ENCODE results near the gene CNTRL. TPM values are rescaled to one million over a fixed set of nuclear protein-coding genes. Genes with fewer than 3 reads are reported as not detected.

CNTRL gene
- total RNA-seq, 4 donors from 2014 or later: 20.0 to 30.2 (median 27.4) TPM

DNA sequence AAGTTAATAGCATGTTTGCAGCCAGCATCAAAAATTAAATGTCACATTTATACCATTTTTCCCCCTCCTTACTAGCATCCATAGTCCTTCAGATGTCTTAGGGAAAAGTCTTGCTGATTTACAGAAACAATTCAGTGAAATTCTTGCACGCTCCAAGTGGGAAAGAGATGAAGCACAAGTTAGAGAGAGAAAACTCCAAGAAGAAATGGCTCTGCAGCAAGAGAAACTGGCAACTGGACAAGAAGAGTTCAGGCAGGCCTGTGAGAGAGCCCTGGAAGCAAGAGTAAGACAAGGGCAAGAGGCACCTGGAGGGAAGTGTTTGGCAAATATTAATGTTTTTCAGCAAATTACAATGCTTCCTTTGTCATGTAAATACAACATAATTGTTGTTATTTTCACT, 66.6 kb downstream of the CNTRL start:
- TF ChIP-seq, protein P1, sequence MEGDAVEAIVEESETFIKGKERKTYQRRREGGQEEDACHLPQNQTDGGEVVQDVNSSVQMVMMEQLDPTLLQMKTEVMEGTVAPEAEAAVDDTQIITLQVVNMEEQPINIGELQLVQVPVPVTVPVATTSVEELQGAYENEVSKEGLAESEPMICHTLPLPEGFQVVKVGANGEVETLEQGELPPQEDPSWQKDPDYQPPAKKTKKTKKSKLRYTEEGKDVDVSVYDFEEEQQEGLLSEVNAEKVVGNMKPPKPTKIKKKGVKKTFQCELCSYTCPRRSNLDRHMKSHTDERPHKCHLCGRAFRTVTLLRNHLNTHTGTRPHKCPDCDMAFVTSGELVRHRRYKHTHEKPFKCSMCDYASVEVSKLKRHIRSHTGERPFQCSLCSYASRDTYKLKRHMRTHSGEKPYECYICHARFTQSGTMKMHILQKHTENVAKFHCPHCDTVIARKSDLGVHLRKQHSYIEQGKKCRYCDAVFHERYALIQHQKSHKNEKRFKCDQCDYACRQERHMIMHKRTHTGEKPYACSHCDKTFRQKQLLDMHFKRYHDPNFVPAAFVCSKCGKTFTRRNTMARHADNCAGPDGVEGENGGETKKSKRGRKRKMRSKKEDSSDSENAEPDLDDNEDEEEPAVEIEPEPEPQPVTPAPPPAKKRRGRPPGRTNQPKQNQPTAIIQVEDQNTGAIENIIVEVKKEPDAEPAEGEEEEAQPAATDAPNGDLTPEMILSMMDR (IDR thresholded peaks at IDR 0.05; ENCODE audit: low read depth): no peak

DNA sequence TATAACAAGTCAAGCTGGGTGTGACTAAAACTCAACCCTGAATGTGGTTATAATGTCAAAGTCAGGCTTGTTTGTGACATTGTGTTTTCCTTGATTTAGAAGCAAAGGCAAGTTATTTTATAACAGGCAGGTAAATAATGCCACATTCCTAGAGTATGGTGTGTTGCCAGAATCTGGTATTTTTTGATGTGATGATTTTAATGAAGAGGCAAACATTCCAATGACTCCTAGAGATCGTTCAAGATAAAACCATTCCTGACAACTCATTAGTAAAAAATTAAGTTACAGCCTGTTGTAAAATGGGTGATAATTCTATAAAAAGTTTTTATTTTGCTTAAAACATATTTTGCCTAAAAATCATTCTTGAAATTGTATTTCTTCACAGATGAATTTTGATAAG, 67.0 kb downstream of the CNTRL start:
- TF ChIP-seq, protein P1 (IDR thresholded peaks at IDR 0.05; ENCODE audit: low read depth): no peak

DNA sequence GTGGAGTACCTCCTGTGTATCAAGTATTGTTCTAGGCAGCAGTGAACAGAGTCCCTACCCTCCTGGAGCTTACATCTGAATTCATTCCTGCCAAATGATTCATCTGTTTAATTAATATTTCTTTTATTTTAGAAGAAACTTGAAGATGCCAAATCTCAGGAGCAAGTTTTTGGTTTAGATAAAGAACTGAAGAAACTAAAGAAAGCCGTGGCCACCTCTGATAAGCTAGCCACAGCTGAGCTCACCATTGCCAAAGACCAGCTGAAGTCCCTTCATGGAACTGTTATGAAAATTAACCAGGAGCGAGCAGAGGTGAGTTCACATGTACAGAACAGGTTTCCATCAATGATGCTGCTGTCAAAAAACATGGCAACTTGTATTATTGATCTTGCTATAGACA, 69.0 kb downstream of the CNTRL start:
- TF ChIP-seq, protein P1 (IDR thresholded peaks at IDR 0.05; ENCODE audit: low read depth): no peak

DNA sequence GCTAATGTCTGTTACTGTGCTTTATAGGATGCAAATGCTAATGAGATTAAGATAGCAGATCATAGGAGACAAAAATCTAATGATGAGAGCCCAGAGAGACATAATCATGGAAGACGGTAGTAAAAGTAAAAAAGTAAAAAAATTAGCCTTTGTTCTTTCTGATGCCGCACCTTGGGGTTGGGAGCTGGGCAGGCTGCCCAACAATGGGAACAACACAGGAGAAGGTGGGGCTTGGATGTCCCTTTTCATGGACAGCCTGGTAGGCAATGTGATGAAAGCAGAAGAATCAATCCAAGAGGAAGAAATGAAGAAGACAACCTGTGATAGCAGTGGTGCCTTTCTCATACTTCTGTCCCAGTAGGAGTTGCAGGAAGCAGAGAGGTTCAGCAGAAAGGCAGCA, 69.7 kb downstream of the CNTRL start:
- TF ChIP-seq, protein P1 (IDR thresholded peaks at IDR 0.05; ENCODE audit: low read depth): no peak

DNA sequence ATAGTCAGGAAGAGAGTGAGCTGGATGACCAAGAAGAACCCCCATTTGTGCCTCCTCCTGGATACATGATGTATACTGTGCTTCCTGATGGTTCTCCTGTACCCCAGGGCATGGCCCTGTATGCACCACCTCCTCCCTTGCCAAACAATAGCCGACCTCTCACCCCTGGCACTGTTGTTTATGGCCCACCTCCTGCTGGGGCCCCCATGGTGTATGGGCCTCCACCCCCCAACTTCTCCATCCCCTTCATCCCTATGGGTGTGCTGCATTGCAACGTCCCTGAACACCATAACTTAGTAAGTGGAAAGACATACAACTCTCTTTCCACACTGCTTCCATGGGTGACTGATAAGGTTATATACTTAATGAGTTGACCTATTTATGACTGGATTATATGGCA, 75.4 kb downstream of the CNTRL start:
- TF ChIP-seq, protein P1 (IDR thresholded peaks at IDR 0.05; ENCODE audit: low read depth): no peak

DNA sequence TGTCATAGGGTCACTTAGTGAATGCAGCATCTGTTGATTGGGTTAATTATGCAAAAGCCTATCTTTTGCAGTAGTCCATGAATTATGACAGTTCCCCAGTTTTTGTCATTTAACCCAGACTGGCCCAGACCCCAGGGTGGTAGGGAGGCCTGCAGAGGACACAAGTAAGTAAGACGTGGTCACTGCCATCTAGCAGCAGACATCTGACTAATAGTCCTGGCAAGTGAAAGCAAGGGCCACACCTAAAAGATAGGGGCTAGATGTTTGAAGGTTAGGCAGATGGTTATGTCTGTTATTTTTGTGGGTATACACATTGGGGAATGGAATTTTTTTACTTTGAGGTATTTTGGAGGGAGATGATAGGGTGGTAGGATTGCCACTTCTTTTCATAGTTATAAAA, 78.9 kb downstream of the CNTRL start:
- TF ChIP-seq, protein P1 (IDR thresholded peaks at IDR 0.05; ENCODE audit: low read depth): no peak

DNA sequence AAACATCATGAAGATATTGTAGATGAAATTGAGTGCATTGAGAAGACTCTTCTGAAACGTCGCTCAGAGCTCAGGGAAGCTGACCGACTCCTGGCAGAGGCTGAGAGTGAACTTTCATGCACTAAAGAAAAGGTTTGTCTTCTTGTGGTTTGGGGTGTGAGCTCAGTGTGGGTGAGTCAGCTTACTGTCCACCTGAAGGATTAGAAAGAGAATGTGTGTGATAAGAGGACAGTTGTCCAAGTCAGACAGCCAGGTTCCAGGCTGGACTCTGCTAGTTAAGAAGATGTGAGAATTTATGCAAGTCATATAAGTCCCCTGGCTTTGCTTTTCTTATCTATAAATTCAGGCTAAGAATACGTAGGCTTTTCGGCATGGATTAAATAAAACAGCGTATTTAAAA, 80.0 kb downstream of the CNTRL start:
- TF ChIP-seq, protein P1 (IDR thresholded peaks at IDR 0.05; ENCODE audit: low read depth): no peak

All from subcutaneous adipose tissue (tissue), 4 donors.